Fibroblast of the conjunctiva (primary cell): ENCODE measurements around the gene PLA2R1.
"Not testable (repeated sequence)": the region's sequence is repeated elsewhere in the genome, so short reads cannot be mapped to it uniquely, and the experiment has no call there.

ENCODE experiments used
- DNase-seq: peaks from one replicate; pipeline ENCODE4 v3.0.0-alpha.2; 2010; ENCODE audit warnings: low read depth

PLA2R1 gene

DNA sequence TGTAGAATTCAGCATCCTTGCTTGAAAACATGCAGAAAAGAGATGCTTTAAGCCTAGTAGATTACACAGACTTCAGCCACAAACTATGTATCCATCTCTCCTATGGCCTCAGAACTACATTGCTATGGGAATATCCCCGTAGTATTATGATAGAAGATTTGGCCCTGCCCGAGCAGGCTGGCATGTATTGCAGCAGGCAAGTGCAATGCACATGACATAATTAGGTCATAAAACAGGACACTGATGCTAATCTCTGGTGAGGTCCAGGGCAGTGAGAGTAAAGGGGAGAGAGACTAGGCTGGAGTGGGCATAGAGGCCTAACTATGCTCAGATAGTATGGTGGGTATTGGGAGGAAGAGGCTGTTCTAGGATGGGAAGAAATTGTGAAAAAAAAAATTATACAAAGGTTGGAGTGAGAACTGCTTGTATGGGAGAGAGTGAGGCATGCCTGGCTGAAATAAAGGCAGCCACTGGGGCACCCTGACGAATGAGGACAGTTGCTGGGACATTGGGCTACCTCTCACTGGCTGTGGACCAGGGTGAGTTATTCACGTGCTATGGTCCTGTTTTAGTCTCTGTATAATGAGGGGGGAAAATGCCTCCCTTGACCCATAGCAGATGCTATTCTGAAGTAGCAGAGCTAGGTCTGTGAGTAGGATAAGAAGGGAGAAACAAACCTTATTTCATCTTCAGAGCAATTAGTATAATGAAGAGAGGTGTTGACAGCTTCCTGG, 1.6 kb upstream of the PLA2R1 start:
- DNase-seq: no peak

DNA sequence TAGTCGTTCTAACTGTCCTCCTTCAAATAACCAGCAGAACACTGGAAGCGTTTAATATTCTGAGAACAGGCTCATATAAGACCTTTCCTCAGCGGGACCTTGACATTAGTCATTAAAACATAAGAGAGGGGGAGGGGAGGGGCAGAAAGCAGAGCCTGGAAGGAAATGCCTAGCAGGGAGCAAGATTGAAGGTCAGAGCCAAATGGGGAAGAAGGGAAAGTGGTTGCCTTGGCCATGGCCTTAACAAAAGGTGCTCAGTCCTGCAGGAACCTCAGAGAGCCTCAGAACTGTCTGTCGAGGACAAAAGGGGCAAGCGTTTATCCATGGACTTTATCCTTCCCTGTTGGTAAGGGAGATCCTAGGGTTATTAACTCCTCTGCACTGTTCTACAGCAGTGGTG, 856 bp upstream of the PLA2R1 start:
- DNase-seq: no peak

DNA sequence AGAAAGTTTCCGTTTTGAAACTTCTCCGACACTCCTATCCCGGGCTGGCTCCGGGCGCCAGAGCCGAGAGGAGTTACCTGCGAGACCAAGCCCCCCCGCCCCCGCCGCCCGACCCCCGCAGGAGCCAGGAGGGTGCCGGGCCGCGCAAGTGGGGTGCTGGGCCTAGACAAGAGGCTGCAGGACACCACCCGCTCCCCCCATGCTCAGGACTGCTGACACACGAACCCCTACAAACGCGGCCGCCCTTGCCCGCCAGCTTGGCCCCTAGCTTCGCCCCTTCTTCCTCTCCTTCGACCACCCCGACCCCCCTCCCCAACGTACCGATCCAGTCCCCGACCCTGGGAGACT, 497 bp downstream of the PLA2R1 start:
- DNase-seq: no peak

DNA sequence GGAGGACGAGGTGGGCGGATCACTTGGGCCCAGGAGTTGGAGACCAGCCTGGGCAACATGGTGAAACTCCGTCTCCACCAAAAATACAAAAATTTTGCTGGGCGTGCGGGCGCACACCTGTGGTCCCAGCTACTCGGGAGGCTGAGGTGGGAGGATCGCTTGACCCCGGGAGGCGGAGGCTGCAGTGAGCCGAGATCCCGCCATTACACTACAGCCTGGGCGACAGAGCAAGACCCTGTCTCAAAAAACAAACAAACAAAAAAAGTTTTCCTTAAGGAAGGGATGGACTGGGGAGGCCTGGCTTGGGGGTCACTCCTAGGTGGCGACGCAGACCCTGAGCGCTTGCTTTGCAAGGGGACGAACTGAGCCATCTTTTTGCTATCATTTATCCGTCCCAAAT, 882 bp downstream of the PLA2R1 start:
- DNase-seq: no peak

DNA sequence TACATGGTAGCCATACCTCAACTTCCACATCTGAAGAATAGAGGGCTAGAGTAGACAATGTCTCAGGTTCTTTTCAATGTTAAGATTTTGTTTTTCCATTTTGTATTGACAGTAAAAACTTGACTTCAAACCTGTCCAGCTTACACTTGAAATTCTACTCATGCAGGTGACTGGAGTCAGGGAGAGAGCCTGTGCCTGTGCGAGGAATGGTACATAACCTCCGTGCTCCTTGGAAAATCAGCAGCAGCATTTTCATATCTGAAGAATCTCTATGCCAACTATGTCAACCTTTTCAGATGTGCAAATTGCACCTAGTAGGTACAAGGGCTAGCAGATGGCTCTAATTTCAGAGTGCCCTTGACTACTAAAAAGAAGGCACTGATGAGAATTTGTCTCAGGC, 2.1 kb downstream of the PLA2R1 start:
- DNase-seq: no peak

DNA sequence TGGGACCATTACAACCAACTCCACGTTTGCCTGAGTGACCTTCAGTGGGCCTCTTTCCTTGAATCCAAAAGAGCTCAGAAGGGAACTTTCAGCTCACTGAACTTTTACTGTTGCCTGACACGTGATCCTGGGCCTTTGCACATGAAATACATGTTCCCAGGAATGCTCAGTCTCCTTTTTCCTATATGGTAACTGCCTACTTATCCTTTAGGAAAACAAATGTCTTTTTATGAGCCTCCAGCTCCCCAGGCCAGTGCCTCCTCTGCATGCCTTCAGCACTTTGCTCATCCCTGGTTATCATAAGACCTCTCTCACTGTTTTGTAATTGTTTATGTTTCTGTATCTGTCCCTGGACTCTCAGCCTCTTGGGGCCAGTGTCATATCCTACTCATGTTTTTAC, 5.1 kb downstream of the PLA2R1 start:
- no peak for DNase-seq

DNA sequence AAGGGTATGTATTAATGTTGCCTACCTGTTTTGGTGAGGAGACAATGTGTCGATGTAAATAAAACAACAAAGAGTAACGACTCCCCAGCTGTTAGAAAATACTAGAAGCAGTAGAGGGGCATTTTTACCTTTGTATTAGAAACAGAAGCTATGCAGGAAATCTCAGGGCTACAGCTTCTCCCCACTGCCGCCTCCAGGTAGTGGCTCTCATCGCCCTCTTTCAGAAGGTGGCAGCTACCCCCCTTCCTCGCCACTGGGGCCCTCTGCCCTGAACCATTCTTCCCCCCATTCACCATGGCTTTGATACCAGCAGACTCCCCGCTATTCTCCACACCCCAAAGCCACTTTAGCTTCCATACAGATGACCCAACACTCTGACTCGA, 6.7 kb downstream of the PLA2R1 start:
- DNase-seq: no peak

DNA sequence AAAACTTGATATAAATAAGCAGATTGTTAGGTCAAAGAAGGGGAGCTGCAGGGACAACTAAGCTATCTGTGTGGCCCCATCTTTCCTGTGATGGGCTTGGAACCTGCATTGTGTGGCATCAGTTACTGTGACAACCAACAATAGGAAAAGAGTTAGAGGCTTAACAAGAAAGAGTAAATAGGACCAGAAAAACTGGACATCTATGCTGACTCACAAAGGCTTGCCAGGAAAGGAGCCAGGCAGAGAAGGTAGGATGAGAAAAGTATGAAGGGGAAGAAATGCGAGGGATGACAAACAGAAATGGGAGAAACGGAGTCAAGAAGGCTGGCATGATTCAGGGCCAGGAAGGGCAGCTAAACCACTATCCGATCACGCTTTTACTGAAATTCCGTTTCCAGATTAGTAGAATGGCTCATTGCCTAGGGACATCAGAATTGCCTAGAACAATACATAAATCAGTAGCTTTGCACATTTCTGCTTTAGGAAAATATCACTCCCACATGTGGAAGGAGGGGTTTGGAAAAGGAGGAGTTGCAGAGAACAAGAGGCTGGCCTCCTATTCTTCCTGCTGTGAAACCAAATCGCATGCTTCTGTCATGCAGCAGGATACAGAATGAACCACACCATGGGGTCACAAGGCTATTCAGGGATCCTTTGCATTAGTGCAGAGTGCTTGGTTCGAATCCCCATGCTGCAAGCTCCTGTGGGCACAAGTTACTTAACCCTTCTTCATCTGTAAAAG, 7.3 kb downstream of the PLA2R1 start:
- peak; percentile 27 for DNase-seq

DNA sequence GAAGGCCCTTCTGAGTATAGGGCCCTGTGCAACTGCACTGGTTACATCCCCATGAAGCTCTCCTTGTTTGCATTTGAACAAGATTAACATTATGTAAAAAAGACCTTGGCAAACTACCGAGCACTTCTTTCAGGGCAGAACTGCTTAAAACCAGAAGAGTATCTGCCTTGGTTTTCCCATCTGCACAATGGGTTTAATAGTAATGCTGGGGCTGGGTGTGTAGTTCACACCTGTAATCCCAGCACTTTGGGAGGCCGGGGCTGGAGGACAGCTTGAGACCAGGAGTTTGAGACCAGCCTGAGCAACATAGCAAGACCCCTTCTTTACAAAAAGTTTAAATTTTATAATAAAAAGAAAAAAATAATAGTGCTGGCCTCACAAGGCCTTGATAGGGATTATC, 8.5 kb downstream of the PLA2R1 start:
- no peak for DNase-seq

DNA sequence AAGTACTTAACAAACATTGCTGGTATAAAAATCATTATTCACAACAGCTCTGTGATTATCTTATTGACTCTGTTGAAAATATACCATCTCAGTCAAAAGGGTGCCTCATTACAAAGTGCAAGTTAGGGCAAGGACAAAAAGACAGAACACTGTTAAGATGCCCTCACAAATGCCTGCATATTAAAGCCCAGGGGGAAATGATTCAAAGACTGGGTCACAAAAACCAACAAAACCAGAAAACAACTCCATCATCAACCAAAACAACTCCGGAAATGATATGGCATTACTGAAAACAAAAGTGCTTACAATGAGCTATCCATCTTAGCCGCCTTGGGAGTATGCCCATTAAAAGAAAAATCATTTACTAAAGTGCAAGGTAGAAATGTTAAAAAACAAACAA, 9.9 kb downstream of the PLA2R1 start:
- DNase-seq: no peak

DNA sequence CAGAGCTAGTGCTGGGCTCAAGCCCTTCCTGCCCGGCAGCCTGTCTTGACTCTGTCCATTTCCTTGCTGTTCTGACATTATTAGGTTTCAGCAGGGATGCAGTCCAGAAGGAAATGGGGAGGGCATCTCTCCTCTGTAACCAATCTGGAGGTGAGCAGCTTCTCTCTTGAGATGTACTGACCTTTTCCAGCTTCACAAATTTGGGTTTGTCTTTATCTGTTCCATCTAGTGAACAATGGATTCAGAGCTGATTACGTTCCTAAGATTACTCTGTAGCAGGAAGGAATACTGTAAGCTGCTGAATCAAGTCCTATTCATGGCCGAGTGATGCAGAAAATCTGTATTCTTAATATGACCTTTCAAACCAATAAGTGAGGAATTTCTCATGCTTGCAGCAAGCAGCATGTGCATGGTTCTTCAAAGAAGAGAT, 11.0 kb downstream of the PLA2R1 start:
- no peak for DNase-seq

DNA sequence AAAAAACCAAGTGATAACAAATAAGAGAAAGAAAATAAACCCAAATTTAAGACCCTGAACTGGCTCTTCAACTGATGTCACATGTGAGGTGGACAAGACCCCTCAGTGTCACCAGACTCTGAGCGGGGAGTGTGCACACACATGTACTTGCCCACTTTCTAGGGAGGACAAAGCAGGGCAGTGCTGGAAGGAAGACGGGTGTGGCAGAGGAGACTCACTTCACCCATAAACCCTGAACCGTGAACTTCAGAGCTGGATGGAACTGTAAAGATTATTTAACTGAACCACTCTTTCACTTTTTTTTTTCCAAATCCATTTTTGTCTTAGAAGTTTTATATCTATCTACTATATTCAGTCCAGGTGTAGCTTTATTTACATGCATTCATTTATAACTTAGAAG, 12.3 kb downstream of the PLA2R1 start:
- no peak for DNase-seq

DNA sequence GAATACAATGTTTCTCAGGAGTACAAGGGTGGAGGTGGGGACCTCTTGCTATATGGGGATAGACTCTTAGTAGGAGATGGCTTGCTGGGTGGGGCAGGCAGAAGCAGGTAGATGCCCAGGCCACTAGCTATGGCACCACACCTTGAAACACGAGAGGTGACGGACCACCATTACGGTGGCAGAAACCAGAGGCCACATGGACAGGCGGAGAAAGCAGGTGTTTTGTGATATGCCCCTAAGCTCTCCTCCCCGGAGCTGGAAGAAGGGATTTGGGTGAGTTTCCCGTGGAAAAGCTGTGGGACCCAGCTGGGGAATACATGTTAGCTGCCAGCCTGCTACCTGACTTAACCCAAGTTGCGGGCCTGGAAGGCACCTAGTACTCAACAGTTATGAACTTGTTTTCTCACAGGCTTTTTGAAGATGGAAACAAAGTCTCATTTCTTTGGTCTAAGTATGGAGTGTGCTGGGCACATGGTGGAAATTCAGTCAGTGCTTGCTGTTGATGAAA, 16.7 kb downstream of the PLA2R1 start:
- DNase-seq: no peak

DNA sequence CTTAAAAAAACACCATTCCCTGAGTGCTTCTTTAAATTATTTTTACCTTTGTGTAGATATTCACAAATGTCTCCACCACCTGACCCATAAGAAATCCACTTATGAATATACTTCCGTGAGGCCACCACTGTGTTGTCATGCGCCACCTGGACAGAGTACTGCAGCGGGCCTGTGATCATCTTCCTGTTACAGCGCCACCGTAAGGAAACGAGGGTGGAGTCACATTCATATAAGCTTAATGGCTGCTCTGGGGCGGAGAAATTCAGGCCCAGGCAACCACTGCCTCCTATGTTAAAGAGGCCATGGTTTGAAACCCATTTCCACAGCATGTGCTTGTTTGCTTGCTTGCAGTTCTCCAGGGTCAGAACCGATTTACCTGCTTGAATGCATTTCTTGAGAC, 17.7 kb downstream of the PLA2R1 start:
- no peak for DNase-seq

DNA sequence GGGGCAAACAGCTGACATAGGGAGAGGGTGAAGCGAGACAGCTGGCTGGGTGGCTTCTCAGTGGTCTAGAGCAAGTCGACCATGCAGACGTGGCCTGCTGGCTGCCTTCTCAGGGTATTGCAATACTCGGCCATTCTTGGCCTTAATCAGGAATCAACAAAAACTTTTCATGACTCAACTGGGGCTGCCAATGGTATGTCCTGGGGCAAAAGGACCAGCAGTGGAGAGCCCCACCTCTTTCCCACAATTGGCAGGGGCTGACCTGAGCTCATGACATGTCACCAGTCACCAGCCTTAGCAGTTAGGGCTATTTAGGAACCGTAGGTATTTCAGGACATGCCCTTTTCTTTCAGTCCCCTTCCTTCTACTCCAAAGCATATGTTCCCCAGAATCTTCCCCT, 19.1 kb downstream of the PLA2R1 start:
- no peak for DNase-seq

DNA sequence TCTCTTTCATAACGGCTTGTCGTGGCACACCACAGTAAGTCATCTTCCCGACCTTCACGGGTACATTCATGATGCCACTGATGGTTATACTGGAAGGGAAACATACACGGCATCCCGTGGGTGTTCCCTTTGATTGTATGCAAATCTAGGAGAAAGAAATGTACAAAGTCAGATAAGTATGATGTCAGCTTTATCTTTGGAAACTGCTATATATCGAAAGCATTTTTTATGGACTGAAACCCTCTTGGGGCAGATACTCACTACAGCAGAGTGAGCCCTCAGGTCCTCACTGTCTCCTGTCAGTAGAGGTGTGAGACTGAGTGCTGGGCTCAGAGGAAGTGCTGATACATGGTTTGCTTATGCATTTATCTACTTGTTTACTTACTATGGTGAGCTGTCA, 20.4 kb downstream of the PLA2R1 start:
- no peak for DNase-seq

DNA sequence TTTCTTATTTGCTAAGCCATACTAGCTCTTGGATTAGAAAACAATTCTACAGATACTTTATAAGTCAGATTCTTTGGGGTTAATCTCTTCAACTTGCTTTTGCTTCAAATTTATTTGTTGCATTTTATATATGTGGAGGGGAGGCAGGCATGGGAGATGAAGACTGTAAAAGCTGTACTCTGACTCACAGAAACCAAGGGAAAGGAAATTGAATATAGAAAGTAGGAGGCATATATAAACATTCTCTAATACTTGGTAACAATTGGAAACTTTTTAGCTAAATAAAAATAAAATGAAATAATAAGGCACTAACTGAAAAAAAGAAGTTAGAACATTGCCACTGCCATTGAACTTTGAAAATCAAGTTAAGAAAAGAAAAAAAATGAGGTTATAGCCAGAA, 21.3 kb downstream of the PLA2R1 start:
- no peak for DNase-seq

DNA sequence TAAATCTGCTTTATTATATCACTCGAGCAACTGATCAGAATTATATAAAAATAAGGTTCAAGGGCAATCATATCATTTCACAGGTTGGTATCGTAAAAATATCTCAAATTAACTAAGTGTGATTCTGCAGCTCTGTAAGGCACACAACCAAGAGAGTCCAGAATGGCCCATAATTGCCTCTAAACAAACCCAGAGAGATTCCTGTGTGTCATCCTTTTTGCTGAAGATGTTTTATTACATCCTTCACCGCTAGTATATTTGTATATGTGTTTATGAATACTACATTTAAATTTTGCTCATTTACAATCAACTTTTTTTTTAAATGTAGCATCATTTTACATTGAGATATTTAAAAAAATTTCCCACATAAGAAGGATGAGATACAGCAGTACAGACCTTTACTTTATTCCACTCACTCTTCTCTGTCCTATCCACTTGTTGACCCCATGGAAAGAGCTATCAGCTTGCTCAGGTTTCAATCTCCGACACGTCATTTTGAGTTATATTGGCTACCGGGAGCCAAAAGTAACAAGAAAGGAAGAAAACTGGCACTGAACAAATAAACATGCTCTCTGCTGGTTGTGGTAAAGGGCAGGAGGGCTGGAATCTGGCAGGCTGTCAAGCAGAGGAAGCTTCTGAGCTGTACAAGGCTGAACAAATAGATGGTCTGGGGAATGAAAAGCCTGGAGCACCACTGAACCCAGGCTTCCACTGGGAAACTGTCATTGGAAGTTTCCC, 23.1 kb downstream of the PLA2R1 start:
- DNase-seq: peak; percentile 77

DNA sequence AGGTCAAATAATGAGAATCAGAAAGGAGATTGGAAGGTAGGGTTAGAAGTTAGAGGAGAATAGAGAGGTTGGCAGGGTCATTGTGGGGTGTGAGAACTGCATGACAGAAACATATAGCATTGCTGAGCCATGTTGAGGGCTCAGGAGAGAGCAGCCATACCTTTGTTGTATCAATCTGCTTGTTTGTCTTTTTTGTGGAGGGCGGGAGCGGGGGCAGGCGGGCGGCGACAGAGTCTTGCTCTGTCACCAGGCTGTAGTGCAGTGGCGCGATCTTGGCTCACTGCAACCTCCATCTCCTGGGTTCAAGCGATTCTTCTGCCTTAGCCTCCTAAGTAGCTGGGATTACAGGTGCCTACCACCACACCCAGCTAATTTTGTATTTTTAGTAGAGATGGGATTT, 23.8 kb downstream of the PLA2R1 start:
- not testable (repeated sequence) for DNase-seq

DNA sequence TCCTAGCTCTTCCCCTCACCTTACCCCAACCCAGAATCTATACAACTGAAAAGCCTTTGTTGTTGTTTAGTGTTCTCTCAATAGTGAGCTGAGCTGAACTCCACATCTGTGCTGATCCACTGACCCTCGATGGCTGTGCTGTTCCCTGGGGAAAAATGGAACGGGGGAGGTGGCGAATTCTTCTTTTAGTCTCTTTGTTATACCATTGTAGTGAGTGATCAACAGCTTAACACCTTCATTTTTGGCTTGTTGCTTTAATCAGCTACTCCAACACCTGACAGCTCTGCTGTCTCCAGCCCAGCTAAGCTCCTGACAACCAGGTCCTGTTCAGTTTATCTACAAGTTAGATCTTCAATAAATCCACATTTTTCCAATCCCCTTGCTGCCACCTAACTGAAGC, 25.7 kb downstream of the PLA2R1 start:
- DNase-seq: no peak

DNA sequence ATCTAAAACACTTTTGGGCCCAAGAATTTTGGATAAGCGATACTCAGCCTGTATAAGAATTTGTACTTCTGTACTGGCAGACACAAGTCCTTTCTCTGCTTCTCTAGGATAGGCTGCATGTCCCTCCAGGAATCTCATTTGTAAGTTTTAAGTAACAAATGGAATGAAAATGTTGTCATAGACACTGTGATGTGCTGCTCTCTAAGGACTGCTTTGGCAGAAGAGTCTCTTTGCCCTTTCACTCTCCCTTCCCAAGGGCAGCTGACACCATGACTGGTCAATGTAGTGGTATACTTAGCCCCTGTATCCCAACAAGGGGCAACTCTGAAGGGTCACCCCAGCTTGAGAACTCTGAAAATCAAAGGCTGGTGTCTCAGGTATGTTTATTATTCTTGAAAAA, 27.3 kb downstream of the PLA2R1 start:
- no peak for DNase-seq

DNA sequence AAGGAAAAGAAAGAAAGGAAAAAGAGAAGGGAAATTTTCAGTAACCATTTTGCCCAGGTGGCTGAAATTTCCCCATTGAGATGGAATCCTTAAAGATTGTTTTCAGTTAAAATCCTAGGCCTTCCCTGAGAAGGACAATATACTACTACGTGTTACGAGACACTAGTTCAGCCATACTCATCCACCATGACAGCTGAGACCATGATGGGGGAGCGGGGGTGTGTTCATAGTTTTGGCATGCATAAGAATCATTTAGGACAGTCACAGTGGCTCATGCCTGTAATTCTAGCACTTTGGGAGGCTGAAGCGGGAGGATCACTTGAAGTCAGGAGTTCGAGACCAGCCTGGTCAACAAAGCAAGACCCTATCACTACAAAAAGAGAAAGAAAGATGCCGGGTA, 28.0 kb downstream of the PLA2R1 start:
- DNase-seq: no peak

DNA sequence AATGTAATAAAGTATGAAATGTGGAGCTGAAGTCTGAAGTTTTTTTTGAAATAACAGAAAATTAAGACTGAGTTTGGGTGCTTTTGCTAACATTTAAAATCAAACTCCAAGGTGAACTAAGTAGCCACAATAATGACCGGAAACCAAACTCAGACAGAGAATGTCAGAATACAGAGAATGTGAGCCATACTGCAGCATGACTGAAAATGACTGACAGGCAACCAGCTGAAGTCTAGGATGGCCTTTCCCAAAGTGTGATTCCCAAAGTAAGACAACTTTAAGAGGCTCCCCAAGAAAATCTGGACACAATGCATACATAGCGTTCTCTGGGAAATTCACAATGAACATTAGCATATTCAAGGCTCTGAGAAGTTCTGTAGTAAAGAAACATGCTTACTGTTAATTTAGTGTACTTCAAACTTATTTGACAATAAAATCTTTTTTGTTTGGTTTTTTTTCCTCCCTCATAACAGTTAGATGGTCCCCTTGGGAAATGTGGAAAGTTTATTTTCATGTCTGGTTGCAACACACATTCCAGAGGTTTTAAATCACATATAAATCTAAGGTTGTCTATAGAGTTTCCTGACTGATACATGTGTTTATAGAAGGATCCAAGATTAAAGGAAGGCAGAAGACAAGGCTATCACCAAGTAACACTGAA, 28.6 kb downstream of the PLA2R1 start:
- DNase-seq: peak; percentile 66
